Ovary (tissue), 3 donors: ENCODE data around the gene FCGR3A.
"Not testable (repeated sequence)": the region's sequence is repeated elsewhere in the genome, so short reads cannot be mapped to it uniquely, and the experiment has no call there.

Experiments
- CTCF ChIP-seq, 3 donors: fragments of 450-650 bp in 2 of 3; fragments of 200-600 bp in 1 of 3; IDR thresholded peaks; one replicate each; pipeline versions ENCODE4 v1.5.1 to v1.8.0; 2016 to 2022; ENCODE audit warnings: antibody characterized with exemption in 3 of 3, mild to moderate bottlenecking in 1 of 3
- EP300 ChIP-seq: sonication (generic); formaldehyde crosslinking; IDR thresholded peaks from one replicate; pipeline ENCODE4 v1.6.1; 2017; ENCODE audit warnings: antibody characterized with exemption
- donor health status: DM: no; HTN: no; CAD: no.

- not testable (repeated sequence) for TF ChIP-seq CTCF (IDR thresholded peaks at IDR 0.05); EP300
These were observed 21.1 kb downstream of the FCGR3A start for GRCh38 chr1:161528550-161528949.
